Endothelial cell of umbilical vein (primary cell): ENCODE results near the gene DPH2. TPM values are rescaled to one million over a fixed set of nuclear protein-coding genes. Genes with fewer than 3 reads are reported as not detected.

Source experiments
- BruUV-seq: library from RNA; stranded (reverse); fragments of 400-500 nt; replicated peaks from 2 replicates; lab custom pipeline; 2021; lab: Mats Ljungman, UMichigan
- CTCF ChIA-PET: fragments of 300-600, 350-600 bp; sonication (Branson Sonifier 250); formaldehyde crosslinking; loops from one replicate; lab custom pipeline; 2021; ENCODE audit warnings: antibody characterized with exemption, inconsistent platforms; lab: Charles Lee
- POLR2A ChIA-PET: fragments of 300-600, 350-600 bp; sonication (Branson Sonifier 250); formaldehyde crosslinking; loops from one replicate; lab custom pipeline; 2021; ENCODE audit warnings: antibody characterized with exemption, inconsistent platforms; lab: Charles Lee
- DNase-seq: peaks from one replicate; pipeline ENCODE4 v3.0.0-alpha.2; 2011; ENCODE audit warnings: low read depth, low spot score
- FAIRE-seq: peaks from 2 replicates; lab custom pipeline; 2011; peaks lifted over from hg19 to GRCh38; lab: Jason Lieb, UNC
- H2AFZ ChIP-seq: 2 replicates; pipeline ENCODE4 v1.6.0; 2012; ENCODE audit warnings: low read depth, low read length, control low read depth, inconsistent platforms
- H3K27ac ChIP-seq: 2 replicates; pipeline ENCODE4 v1.5.1; 2011; ENCODE audit warnings: low read depth, mild to moderate bottlenecking, control low read depth, low read length, moderate library complexity; ENCODE audit not compliant: insufficient read depth
- H3K27me3 ChIP-seq, 2 experiments: 2 replicates each; pipeline versions ENCODE4 v1.6.0 to v1.6.1; 2011; ENCODE audit warnings: low read length in 2 of 2, mixed read lengths in 1 of 2; ENCODE audit not compliant: control insufficient read depth in 2 of 2, insufficient read depth in 2 of 2
- H3K36me3 ChIP-seq, 2 experiments: 2 replicates in 1 of 2; 3 replicates in 1 of 2; pipeline ENCODE4 v1.5.1; 2011; ENCODE audit warnings: low read length in 2 of 2, mild to moderate bottlenecking in 1 of 2, moderate library complexity in 1 of 2; ENCODE audit not compliant: control insufficient read depth in 2 of 2, insufficient read depth in 2 of 2; ENCODE audit errors: extremely low read depth in 1 of 2
- H3K4me1 ChIP-seq: 3 replicates; pipeline ENCODE4 v1.5.1; 2011; ENCODE audit warnings: mild to moderate bottlenecking, low read length; ENCODE audit not compliant: control insufficient read depth, insufficient read depth; ENCODE audit errors: extremely low read depth
- H3K4me2 ChIP-seq: 2 replicates; pipeline ENCODE4 v1.6.1; 2011; ENCODE audit warnings: low read length, control low read depth, mixed read lengths; ENCODE audit not compliant: insufficient read depth
- H3K4me3 ChIP-seq, 3 experiments: fragments of 200-600 bp in 1 of 3; sonication (generic), shearing (Covaris generic) in 1 of 3; replicated peaks in 1 of 3; 2 replicates each; pipeline ENCODE4 v1.5.1; 2011 to 2016; ENCODE audit warnings: control low read depth in 3 of 3, low read length in 3 of 3, mild to moderate bottlenecking in 2 of 3, inconsistent platforms in 1 of 3, low read depth in 1 of 3, moderate library complexity in 1 of 3; ENCODE audit not compliant: insufficient read depth in 1 of 3
- H3K79me2 ChIP-seq: 2 replicates; pipeline ENCODE4 v1.6.0; 2012; ENCODE audit warnings: low read length, inconsistent platforms; ENCODE audit not compliant: control insufficient read depth, insufficient read depth
- H3K9ac ChIP-seq: replicated peaks from 2 replicates; pipeline ENCODE3; 2011; ENCODE audit warnings: low read length, control low read depth; ENCODE audit not compliant: insufficient read depth; ENCODE audit errors: extremely low read depth
- H3K9me1 ChIP-seq: replicated peaks from 3 replicates; pipeline ENCODE4 v1.6.0; 2011; ENCODE audit warnings: mild to moderate bottlenecking, low read length; ENCODE audit not compliant: control insufficient read depth, insufficient read depth; ENCODE audit errors: extremely low read depth
- H3K9me3 ChIP-seq: replicated peaks from 2 replicates; pipeline ENCODE4 v1.5.1; 2012; ENCODE audit warnings: low read length, inconsistent platforms; ENCODE audit not compliant: control insufficient read depth, insufficient read depth
- H4K20me1 ChIP-seq: replicated peaks from 2 replicates; pipeline ENCODE3; 2011; ENCODE audit warnings: mild to moderate bottlenecking, low read length; ENCODE audit not compliant: control insufficient read depth, insufficient read depth; ENCODE audit errors: extremely low read depth
- CTCF ChIP-seq, 2 donors: IDR thresholded peaks; 1 replicate in 1 of 2; 2 replicates in 1 of 2; pipeline ENCODE4 v1.5.1; 2011; ENCODE audit warnings: low read length in 2 of 2, mild to moderate bottlenecking in 2 of 2, moderate library complexity in 2 of 2, control low read depth in 1 of 2, inconsistent platforms in 1 of 2, low read depth in 1 of 2; ENCODE audit not compliant: insufficient read depth in 1 of 2; ENCODE audit errors: extremely low read depth in 1 of 2
- EZH2 ChIP-seq: IDR thresholded peaks from 2 replicates; pipeline ENCODE4 v1.6.1; 2012; ENCODE audit warnings: borderline replicate concordance, low read depth, mild to moderate bottlenecking, moderate library complexity, low read length, inconsistent platforms; ENCODE audit not compliant: severe bottlenecking
- FOS ChIP-seq: IDR thresholded peaks from 2 replicates; pipeline ENCODE4 v1.6.1; 2011; ENCODE audit warnings: mild to moderate bottlenecking, low read length, moderate library complexity, borderline replicate concordance; ENCODE audit not compliant: insufficient read depth
- GATA2 ChIP-seq: IDR thresholded peaks from 2 replicates; pipeline ENCODE4 v1.7.0; 2011; ENCODE audit warnings: low read depth, mild to moderate bottlenecking, moderate library complexity, mixed read lengths, low read length; ENCODE audit not compliant: insufficient read length, insufficient read depth
- JUN ChIP-seq: IDR thresholded peaks from 2 replicates; pipeline ENCODE4 v1.6.1; 2011; ENCODE audit warnings: borderline replicate concordance, low read depth; ENCODE audit not compliant: insufficient read length, insufficient read depth
- MAX ChIP-seq: IDR thresholded peaks from 2 replicates; pipeline ENCODE4 v1.6.1; 2011; ENCODE audit not compliant: insufficient read depth, insufficient read length
- MYC ChIP-seq: IDR thresholded peaks from one replicate; pipeline ENCODE4 v1.6.1; 2011; ENCODE audit warnings: mild to moderate bottlenecking, low read depth, low read length
- POLR2A ChIP-seq: IDR thresholded peaks from 2 replicates; pipeline ENCODE4 v1.6.1; 2012; ENCODE audit warnings: low read depth, mild to moderate bottlenecking, control low read depth, low read length
- POLR2AphosphoS5 ChIP-seq: IDR thresholded peaks from 2 replicates; pipeline ENCODE4 v1.6.1; 2012; ENCODE audit warnings: low read depth, mild to moderate bottlenecking, control low read depth, low read length, moderate library complexity; ENCODE audit not compliant: insufficient read depth
- dilution Hi-C: fragments of 300-500 bp; cut with MboI; formaldehyde crosslinking; loops from one replicate; pipeline ENCODE4 v1.15.0; 2019; ENCODE audit warnings: low sequenced_read_pairs; ENCODE audit not compliant: extremely low pct_ligation_motif_present
- intact Hi-C: fragments of 100-400 bp; cut with micrococcal nuclease; formaldehyde crosslinking; loops from one replicate; pipeline ENCODE4 v1.10.0; 2022
- polyA plus RNA-seq, 4 experiments: library from polyadenylated mRNA; depleted of rRNA in 3 of 4; stranded (reverse) in 3 of 4; unstranded in 1 of 4; fragments of >200 nt; gene quantifications; 2 replicates each; pipeline versions ENCODE4 v1.2.1 to v1.2.3, GENCODE V29; 2011 to 2012; ENCODE audit warnings: missing spikeins in 1 of 4
- total RNA-seq: library from RNA; stranded (reverse); gene quantifications from 2 replicates; pipeline ENCODE4 v1.2.3, GENCODE V29; 2021

The DPH2 gene
- total and polyA plus RNA-seq, 2 donors (not counting 3 experiments of a cell fraction or from before 2014, with no cell fraction given), result 28.1 to 59.1 TPM

- no peak for FAIRE-seq
- dilution Hi-C loops (loop anchor here (25.0 kb wide), 1 partner anchor 174 kb away; no protein-coding TSS in a partner anchor), intact Hi-C loops (no loop called here)
- Histone ChIP-seq H3K4me1 (peaks cover 5% of the 10 kb centered on the region), H3K27me3 (peaks cover 3 to 9% of the 10 kb centered on the region in 2 experiments), H3K9me1 (no peaks in the 10 kb centered on the region), H2AFZ (peak overlapping the region; percentile 7), H3K79me2 (no peaks in the 10 kb centered on the region), H3K27ac (no peak overlapping the region), H3K36me3 (no peaks in the 10 kb centered on the region), H3K4me2 (no peak overlapping the region), H3K9ac (no peak overlapping the region), H4K20me1 (no peaks in the 10 kb centered on the region), H3K4me3 (peak overlapping the region in 1 of 3 experiments; percentile 16), H3K9me3 (no peaks in the 10 kb centered on the region)
- no TSS peak for BruUV-seq
- CTCF ChIA-PET, result interaction anchor here (0.6 to 18.1 kb wide), 31 partner anchors 10 to 709 kb away, joined by 3 to 965 read pairs (median 7); partner anchors contain the start of genes ATP6V0B, IPO13 and ST3GAL3
- TF ChIP-seq MAX, result no peak
- TF ChIP-seq FOS, result no peak
- no peak for TF ChIP-seq CTCF (IDR thresholded peaks at IDR 0.05; ENCODE audit: extremely low read depth in 1 of 2, insufficient read depth in 1 of 2, low read depth in 1 of 2, low read length in 2 of 2)
- TF ChIP-seq GATA2, result no peak
- no peak for TF ChIP-seq MYC
- no peak for TF ChIP-seq JUN
- no peak for TF ChIP-seq POLR2A
- no peak for TF ChIP-seq POLR2AphosphoS5
- no peak for TF ChIP-seq EZH2
- no peak for DNase-seq
- POLR2A ChIA-PET, result no interaction called here
Observed at GRCh38 chr1:43935711-43936427, 33.9 kb upstream of the DPH2 start.
